Vagina (tissue), 2 donors: ENCODE measurements around the gene KIAA0232. TPM values are rescaled to one million over a fixed set of nuclear protein-coding genes. Genes with fewer than 3 reads are reported as not detected.

Experiments
- DNase-seq, 2 donors: peaks; one replicate each; pipeline ENCODE4 v3.0.0-alpha.2; 2017; ENCODE audit errors: extremely low spot score in 2 of 2
- H3K27ac ChIP-seq: fragments of 200-600 bp; sonication (generic); one replicate; pipeline ENCODE4 v1.5.1; 2019
- H3K27me3 ChIP-seq: fragments of 200-600 bp; sonication (generic); one replicate; pipeline ENCODE4 v1.5.1; 2019
- H3K36me3 ChIP-seq, 2 donors: fragments of 200-600 bp; sonication (generic); one replicate each; pipeline ENCODE4 v1.5.1; 2017 to 2019
- H3K4me1 ChIP-seq: fragments of 200-600 bp; sonication (generic); one replicate; pipeline ENCODE4 v1.5.1; 2019
- H3K4me3 ChIP-seq, 2 donors: fragments of 200-600 bp; sonication (generic); 1 replicate in 1 of 2; 2 replicates in 1 of 2; pipeline ENCODE4 v1.5.1; 2016 to 2019
- H3K9me3 ChIP-seq: fragments of 200-600 bp; sonication (generic); one replicate; pipeline ENCODE4 v1.5.1; 2019
- POLR2A ChIP-seq, 2 donors: fragments of 450-650 bp; IDR thresholded peaks; one replicate each; pipeline ENCODE4 v1.6.1; 2017; ENCODE audit warnings: antibody characterized with exemption in 2 of 2, mild to moderate bottlenecking in 2 of 2, moderate library complexity in 2 of 2
- POLR2AphosphoS5 ChIP-seq, 2 donors: sonication (generic); formaldehyde crosslinking; IDR thresholded peaks; one replicate each; pipeline ENCODE4 v1.9.0; 2017; ENCODE audit warnings: antibody characterized with exemption in 2 of 2, mild to moderate bottlenecking in 2 of 2, low read depth in 1 of 2; ENCODE audit not compliant: insufficient read depth in 1 of 2
- intact Hi-C: fragments of 100-400 bp; cut with DNase I; formaldehyde crosslinking; loops from one replicate; pipeline ENCODE4 v1.15.1; 2023
- total RNA-seq: library from RNA; depleted of rRNA; stranded (reverse); fragments of >200 nt; gene quantifications from one replicate; pipeline ENCODE4 v1.2.3, GENCODE V29; 2016
- TF ChIP-seq, protein P1 (sequence below), 3 experiments: fragments of 450-650 bp in 2 of 3; fragments of 200-600 bp in 1 of 3; sonication (generic) in 1 of 3; IDR thresholded peaks; one replicate each; pipeline ENCODE4 v1.5.1; 2017 to 2019; ENCODE audit warnings: antibody characterized with exemption in 3 of 3, mild to moderate bottlenecking in 2 of 3, moderate library complexity in 2 of 3

The KIAA0232 gene
- total RNA-seq, 1 donor from 2014 or later: 29.0 TPM

DNA sequence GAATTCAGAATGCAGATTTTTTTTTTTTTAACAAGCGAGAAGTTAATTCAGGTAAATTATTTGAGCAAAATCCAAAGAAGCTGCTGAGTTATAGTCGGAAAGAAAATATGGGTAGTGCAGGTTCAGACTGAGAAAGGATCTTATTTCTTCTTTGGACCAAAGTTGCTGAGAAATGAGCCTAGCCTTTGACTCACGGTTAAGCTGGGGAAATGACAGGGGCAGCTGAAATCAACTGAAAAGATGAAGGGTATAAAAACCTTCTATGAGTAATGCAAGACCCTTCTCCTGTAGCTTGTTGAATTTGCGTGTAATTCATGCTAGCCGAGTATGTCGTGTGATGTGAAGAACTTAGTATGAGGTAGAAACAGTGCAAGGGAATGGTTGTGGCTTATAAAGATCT lies 63.0 kb downstream of the KIAA0232 start:
- TF ChIP-seq, protein P1, sequence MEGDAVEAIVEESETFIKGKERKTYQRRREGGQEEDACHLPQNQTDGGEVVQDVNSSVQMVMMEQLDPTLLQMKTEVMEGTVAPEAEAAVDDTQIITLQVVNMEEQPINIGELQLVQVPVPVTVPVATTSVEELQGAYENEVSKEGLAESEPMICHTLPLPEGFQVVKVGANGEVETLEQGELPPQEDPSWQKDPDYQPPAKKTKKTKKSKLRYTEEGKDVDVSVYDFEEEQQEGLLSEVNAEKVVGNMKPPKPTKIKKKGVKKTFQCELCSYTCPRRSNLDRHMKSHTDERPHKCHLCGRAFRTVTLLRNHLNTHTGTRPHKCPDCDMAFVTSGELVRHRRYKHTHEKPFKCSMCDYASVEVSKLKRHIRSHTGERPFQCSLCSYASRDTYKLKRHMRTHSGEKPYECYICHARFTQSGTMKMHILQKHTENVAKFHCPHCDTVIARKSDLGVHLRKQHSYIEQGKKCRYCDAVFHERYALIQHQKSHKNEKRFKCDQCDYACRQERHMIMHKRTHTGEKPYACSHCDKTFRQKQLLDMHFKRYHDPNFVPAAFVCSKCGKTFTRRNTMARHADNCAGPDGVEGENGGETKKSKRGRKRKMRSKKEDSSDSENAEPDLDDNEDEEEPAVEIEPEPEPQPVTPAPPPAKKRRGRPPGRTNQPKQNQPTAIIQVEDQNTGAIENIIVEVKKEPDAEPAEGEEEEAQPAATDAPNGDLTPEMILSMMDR (IDR thresholded peaks at IDR 0.05): no peak
- no peak for TF ChIP-seq POLR2AphosphoS5 (IDR thresholded peaks at IDR 0.05; ENCODE audit: insufficient read depth in 1 of 2, low read depth in 1 of 2)
- no peak for TF ChIP-seq POLR2A (IDR thresholded peaks at IDR 0.05)
- Histone ChIP-seq H3K36me3 (peaks cover 0 to 16% of the 10 kb centered on the region in 2 donors), H3K27me3 (no peaks in the 10 kb centered on the region), H3K9me3 (no peaks in the 10 kb centered on the region), H3K4me3 (no peak overlapping the region), H3K4me1 (peaks cover 8% of the 10 kb centered on the region), H3K27ac (no peak overlapping the region)
- intact Hi-C loops: no loop called here
- DNase-seq: no peak

DNA sequence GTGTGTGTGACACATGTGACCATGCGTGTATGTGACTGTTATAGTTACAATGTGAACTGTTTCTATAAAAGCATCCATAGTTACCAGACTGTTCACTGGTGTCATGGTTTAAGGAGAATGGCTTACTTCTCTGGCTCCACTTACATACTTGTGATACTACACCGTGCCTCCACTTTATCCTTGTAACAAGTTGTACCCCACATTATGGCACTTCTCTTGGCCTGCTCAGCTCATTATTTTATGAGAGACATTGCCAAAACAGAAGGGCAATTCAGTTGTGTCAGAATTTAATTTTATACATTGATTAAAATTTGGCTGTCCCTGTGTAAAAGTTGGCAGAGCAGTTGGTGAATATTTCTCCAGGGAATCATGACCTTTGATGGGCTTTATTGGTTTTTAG lies 64.7 kb downstream of the KIAA0232 start:
- H3K36me3 ChIP-seq: peaks cover 0 to 19% of the 10 kb centered on the region in 2 donors
- H3K4me3 ChIP-seq: no peak overlapping the region
- H3K9me3 ChIP-seq: no peaks in the 10 kb centered on the region
- H3K4me1 ChIP-seq: no peaks in the 10 kb centered on the region
- H3K27me3 ChIP-seq: no peaks in the 10 kb centered on the region
- intact Hi-C loops: no loop called here
- H3K27ac ChIP-seq: no peak overlapping the region
- TF ChIP-seq, protein P1 (IDR thresholded peaks at IDR 0.05): no peak
- TF ChIP-seq POLR2AphosphoS5 (IDR thresholded peaks at IDR 0.05; ENCODE audit: insufficient read depth in 1 of 2, low read depth in 1 of 2): no peak
- TF ChIP-seq POLR2A (IDR thresholded peaks at IDR 0.05): no peak
- no peak for DNase-seq

DNA sequence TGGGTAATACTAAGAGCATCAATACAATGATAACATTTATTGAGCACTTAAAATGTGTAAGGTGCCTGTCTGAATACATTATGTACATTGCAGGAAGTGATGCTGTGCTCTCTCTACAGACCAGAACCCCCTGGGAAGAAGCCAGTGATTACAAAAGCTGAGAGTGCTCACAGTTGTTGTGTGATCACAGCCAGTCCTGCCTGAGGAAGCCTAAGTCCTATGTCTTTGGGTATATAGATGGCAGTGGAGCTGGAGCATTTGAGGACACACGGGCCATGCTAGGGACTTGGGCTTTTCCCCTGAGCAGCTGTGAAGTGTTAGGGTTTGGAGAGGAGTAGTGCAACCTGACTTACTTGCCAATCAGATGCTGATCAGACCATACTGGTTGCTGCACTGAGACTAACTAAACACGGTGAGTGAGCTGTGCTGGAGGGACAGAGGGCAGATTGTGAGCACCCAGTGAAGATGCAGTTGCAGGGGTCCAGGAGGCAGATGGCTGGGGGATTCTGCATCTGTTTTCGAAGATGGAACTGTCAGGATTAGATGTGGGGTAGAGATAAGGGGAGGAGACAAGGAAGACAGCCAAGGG lies 66.3 kb downstream of the KIAA0232 start:
- Histone ChIP-seq H3K36me3 (peaks cover 0 to 18% of the 10 kb centered on the region in 2 donors), H3K4me1 (no peaks in the 10 kb centered on the region), H3K4me3 (no peak overlapping the region), H3K9me3 (no peaks in the 10 kb centered on the region), H3K27ac (no peak overlapping the region), H3K27me3 (no peaks in the 10 kb centered on the region)
- TF ChIP-seq POLR2A (IDR thresholded peaks at IDR 0.05) (no peak), POLR2AphosphoS5 (IDR thresholded peaks at IDR 0.05; ENCODE audit: insufficient read depth in 1 of 2, low read depth in 1 of 2) (no peak)
- TF ChIP-seq, protein P1 (IDR thresholded peaks at IDR 0.05): no peak
- DNase-seq: no peak
- intact Hi-C loops: no loop called here

DNA sequence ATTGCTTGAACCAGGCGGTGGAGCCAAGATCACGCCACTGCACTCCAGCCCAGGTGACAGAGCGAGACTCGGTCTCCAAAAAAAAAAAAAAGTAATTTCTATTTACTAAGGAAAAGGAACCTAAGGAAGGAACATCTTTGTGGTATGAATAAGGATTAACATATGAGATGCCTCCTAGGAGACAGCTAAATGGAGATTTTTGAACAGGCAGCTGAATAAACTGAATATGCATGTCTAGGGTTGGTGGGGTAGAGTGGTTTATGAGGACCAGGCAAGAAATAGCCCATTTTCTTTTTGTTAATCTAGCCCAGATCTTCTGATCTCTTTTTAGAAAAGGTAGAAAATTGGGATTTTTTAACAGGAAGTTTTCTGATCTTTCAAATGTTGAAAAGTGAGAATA lies 67.2 kb downstream of the KIAA0232 start:
- Histone ChIP-seq H3K9me3 (no peaks in the 10 kb centered on the region), H3K27me3 (no peaks in the 10 kb centered on the region), H3K36me3 (peaks cover 0 to 18% of the 10 kb centered on the region in 2 donors), H3K4me3 (no peak overlapping the region), H3K27ac (no peak overlapping the region), H3K4me1 (no peaks in the 10 kb centered on the region)
- TF ChIP-seq POLR2A (IDR thresholded peaks at IDR 0.05): no peak
- TF ChIP-seq, protein P1 (IDR thresholded peaks at IDR 0.05): no peak
- TF ChIP-seq POLR2AphosphoS5 (IDR thresholded peaks at IDR 0.05; ENCODE audit: insufficient read depth in 1 of 2, low read depth in 1 of 2): no peak
- no peak for DNase-seq
- intact Hi-C loops: no loop called here

DNA sequence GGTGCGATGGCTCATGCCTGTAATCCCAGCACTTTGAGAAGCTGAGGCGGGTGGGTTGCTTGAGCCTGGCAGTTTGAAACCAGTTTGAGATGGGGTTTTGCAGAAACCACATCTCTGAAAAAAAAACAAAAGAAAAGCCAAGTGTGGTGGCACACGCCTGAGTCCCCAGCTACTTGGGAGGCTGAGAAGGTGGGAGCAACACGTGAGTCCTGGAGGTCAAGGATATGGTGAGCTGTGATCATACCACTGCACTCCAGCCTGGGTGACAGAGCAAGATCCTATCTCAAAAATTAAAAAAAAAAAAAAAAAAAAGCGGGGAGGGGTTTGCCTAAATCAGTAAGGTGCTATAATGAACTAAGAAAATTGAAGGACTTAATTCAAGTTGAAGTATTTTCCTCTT lies 68.9 kb downstream of the KIAA0232 start:
- Histone ChIP-seq H3K27me3 (no peaks in the 10 kb centered on the region), H3K27ac (no peak overlapping the region), H3K4me1 (peaks cover 9% of the 10 kb centered on the region), H3K36me3 (peaks cover 0 to 13% of the 10 kb centered on the region in 2 donors), H3K4me3 (no peak overlapping the region), H3K9me3 (no peaks in the 10 kb centered on the region)
- no peak for TF ChIP-seq POLR2AphosphoS5 (IDR thresholded peaks at IDR 0.05; ENCODE audit: insufficient read depth in 1 of 2, low read depth in 1 of 2)
- TF ChIP-seq, protein P1 (IDR thresholded peaks at IDR 0.05): no peak
- no peak for TF ChIP-seq POLR2A (IDR thresholded peaks at IDR 0.05)
- intact Hi-C loops: no loop called here
- no peak for DNase-seq
